Glomerular endothelial cell (primary cell): ENCODE measurements around the gene IKZF4. TPM values are rescaled to one million over a fixed set of nuclear protein-coding genes. Genes with fewer than 3 reads are reported as not detected.
A peak's percentile ranks its signal among the peaks of the same experiment; 100 is the strongest.
"Not testable (repeated sequence)": the region's sequence is repeated elsewhere in the genome, so short reads cannot be mapped to it uniquely, and the experiment has no call there.

ENCODE experiments used
- DNase-seq: peaks from one replicate; pipeline ENCODE4 v3.0.0-alpha.2; 2011; ENCODE audit warnings: low read depth, low spot score; ENCODE audit errors: extremely low read depth
- total RNA-seq: library from RNA; depleted of rRNA; stranded (reverse); fragments of >200 nt; gene quantifications from 2 replicates; pipeline ENCODE4 v1.2.3, GENCODE V29; 2015

Gene IKZF4
- total RNA-seq, 1 donor from 2014 or later = 1.8 TPM

GRCh38 chr12:56037161-56037560 is 16.3 kb downstream of the IKZF4 start:
- DNase-seq = no peak

DNA sequence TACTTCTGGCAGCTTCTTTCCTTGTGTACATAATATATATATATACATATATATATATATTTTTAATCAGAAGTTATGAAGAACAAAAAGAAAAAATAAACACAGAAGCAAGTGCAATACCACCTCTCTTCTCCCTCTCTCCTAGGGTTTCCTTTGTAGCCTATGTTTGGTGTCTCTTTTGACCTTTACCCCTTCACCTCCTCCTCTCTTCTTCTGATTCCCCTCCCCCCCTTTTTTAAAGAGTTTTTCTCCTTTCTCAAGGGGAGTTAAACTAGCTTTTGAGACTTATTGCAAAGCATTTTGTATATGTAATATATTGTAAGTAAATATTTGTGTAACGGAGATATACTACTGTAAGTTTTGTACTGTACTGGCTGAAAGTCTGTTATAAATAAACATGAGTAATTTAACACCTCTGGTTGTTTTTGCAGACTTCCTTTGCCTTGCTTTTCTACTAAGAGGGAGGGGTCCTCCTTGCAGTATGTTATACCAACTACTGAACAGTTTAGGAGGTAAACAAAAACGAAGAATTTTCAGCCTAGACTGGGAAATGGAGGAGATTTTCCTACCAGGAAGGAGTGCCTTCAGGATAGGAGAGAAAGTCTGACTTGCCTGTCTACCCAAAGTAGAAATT is 17.3 kb downstream of the IKZF4 start:
- DNase-seq = no peak

DNA sequence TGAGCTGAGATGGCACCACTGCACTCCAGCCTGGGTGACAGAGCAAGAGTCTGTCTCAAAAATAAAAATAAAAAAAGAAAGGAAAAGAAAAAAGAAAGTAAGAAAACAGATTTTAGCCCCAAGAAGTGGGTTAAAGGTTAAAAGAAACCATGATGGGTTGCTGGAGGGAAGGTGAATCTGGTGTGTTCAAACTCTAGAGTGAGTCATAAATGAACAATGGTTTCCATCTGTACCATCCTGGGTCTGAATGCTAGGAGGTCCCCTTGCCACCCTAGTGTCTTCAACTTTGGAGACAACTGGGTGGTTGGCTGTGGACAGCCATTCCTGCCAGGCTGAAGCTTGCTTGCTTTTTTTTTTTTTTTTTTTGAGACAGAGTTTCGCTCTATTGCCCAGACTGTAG is 19.3 kb downstream of the IKZF4 start:
- no peak for DNase-seq

DNA sequence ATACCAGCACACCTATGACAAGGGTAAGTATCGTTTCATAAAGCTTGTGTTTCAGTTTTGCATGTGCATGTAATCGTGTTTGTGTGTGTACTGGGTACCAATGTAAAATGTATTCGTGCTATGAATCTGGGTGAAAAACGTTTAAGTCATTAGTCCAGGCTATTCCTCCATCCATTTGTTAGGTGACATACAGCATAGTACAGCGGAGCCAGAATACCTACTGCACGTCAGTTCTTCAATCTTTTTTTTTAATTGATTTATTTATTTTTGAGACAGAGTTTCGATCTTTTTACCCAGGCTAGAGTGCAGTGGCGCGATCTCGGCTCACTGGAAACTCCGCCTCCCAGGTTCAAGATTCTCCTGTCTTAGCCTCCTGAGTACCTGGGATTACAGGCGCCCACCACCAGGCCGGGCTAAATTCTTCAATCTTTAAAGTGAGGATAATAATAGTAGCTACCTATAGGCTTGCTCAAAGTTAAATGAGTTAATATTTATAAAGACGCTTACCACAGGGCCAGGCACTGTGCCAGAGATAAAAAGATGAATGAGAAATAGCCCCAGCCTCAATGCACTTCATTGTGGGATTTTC is 20.2 kb downstream of the IKZF4 start:
- no peak for DNase-seq

GRCh38 chr12:56041552-56042429 is 20.9 kb downstream of the IKZF4 start, which contains the start of gene RPS26:
TSS of gene RPS26 (plus strand) at chr12:56041918. CDS start at chr12:56042167, 249 bp downstream.
- DNase-seq = peak; percentile 99

DNA sequence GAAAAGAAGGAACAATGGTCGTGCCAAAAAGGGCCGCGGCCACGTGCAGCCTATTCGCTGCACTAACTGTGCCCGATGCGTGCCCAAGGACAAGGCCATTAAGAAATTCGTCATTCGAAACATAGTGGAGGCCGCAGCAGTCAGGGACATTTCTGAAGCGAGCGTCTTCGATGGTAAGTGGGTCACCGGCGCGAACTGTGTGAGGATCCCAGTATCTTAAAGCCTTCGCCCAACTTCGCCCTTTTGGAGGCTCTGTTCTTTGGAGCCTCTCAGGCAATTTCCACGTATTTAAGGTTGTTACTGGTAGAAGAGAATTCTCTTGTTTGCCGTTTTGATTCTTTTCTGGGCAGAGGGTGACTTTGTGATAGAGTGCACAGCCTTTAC is 21.6 kb downstream of the IKZF4 start:
- DNase-seq = not testable (repeated sequence)

DNA sequence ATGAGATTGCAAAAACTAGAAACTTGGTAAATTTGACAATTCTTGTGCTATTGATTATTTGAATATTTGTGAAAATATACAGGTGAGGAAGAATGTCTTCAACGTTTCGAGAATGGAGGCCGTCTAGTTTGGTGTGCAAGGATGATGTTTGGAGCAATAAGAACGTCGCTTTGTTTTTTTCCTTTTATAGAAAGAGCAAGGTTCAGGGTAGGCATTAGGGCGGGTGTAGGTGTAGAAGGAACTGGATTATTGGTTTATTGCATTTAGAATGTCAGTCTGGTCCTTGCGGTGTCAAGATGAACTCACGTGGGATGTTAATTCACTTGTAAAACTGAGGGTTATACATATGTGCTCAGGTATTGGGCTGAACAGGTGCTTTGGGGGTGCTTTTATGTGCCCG is 22.0 kb downstream of the IKZF4 start:
- DNase-seq = no peak

DNA sequence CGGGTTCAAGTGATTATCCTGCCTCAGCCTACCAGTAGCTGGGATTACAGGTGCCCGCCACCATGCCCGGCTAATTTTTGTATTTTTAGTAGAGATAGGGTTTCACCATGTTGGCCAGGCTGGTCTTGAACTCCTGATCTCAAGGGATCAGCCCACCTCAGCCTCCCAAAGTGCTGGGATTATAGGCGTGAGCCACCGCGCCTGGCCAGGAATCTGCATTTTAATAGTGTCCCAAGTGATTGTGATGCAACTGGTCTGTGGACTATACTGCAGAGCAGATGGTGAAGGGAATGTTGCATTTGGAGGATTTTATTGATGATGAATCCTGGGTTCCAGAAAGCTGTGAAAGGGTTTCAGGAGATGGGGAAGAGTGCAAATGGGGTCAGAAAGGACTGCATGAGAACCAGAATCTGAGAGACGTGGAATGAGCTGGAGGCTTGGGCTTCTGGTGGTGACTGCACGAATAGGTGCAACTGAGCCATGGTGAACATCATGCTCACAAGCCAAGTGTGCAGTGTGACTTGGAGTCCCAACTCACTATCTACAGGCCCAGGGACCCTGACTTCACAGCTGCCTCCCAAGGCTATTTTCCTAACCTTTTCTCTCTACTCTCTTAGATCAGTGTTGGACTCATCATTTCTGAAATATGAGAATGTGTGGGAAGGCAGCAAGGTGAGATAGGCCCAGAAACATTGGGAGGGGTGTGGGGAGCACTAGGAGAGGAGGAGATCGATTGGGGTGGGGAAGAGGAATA is 25.4 kb downstream of the IKZF4 start:
- DNase-seq = no peak

- no peak for DNase-seq
Measured at GRCh38 chr12:56053407-56053893, 32.6 kb downstream of the IKZF4 start.

DNA sequence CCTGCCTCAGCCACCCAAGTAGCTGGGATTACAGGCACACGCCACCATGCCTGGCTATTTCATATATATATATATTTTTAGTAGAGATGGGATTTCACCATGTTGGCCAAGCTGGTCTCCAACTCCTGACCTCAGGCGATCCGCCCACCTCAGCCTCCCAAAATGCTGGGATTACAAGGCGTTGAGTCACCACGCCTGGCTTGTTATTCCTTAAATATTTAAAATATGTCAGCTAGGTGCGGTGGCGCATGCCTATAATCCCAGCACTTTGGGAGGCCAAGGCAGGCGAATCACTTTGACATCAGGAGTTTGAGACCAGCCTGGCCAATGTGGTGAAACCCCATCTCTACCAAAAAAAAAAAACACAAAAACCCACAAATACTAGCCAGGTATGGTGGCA is 39.1 kb downstream of the IKZF4 start:
- not testable (repeated sequence) for DNase-seq

GRCh38 chr12:56061982-56062381 is 41.1 kb downstream of the IKZF4 start:
- DNase-seq = no peak

DNA sequence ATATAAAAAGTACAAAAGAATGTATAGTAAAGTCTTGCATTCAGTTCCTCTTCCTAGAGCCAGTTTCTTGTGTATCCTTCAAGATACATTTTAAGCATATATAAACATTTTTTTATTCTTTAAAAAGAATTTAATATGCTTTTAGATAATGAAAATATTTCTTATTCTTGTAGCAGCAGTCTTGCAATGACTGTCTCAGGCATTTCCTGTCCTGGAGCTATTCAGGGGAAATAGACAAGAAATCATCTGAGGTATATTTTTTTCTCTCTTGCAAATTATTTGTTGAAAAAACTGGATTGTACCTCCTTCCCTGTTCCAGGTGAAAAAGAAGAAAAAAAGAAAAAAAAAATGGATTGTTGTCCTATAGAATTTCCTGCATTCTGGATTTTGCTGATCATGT is 42.2 kb downstream of the IKZF4 start:
- DNase-seq = no peak

DNA sequence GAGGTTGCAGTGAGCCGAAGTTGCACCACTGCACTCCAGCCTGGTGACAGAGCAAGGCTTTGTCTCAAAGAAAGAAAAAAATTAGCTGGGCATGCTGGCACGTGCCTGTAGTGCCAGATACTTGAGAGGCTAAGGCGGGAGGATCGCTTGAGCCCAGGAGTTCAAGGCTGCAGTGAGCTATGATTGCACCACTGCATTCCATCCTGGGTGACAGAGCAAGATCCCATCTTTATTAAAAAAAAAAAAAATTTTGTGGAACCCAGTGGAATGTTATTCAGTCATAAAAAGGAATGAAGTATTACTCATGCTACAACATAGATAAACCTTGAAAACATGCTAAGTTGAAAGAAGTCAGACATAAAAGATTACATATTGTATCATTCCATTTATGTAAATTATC is 50.8 kb downstream of the IKZF4 start:
- no peak for DNase-seq

- DNase-seq = no peak
Measured at GRCh38 chr12:56074396-56074795, 53.6 kb downstream of the IKZF4 start.

DNA sequence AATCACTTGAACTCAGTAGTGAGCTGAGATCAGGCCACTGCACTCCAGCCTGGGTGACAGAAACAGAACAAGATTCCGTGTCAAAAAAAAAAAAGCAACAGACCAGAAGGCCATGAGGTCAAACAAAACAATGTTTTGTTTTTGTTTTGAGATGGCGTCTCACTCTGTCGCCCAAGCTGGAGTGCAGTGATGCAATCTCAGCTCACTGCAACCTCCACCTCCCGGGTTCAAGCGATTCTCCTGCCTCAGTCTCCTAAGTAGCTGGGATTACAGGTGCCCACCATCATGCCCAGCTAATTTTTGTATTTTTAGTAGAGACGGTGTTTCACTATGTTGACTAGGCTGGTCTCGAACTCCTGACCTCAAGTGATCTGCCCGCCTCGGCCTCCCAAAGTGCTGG is 57.1 kb downstream of the IKZF4 start:
- not testable (repeated sequence) for DNase-seq

DNA sequence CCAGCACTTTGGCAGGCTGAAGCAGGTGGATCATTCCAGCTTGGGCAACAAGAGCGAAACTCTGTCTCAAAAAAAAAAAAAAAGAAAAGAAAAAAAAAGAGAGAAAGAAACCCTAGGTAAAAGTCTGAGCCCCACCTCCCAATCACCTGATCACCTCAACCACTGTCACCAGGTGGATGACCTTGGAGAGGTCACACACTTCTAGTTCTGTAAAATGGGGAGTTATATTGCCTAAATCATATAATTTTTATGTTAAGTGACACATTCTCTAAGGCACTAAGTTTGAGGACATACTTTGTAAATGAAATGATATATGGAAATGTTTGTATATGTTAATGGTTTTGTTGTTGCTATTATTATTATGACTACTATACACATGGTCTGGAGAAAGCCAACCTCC is 57.6 kb downstream of the IKZF4 start:
- DNase-seq = no peak

DNA sequence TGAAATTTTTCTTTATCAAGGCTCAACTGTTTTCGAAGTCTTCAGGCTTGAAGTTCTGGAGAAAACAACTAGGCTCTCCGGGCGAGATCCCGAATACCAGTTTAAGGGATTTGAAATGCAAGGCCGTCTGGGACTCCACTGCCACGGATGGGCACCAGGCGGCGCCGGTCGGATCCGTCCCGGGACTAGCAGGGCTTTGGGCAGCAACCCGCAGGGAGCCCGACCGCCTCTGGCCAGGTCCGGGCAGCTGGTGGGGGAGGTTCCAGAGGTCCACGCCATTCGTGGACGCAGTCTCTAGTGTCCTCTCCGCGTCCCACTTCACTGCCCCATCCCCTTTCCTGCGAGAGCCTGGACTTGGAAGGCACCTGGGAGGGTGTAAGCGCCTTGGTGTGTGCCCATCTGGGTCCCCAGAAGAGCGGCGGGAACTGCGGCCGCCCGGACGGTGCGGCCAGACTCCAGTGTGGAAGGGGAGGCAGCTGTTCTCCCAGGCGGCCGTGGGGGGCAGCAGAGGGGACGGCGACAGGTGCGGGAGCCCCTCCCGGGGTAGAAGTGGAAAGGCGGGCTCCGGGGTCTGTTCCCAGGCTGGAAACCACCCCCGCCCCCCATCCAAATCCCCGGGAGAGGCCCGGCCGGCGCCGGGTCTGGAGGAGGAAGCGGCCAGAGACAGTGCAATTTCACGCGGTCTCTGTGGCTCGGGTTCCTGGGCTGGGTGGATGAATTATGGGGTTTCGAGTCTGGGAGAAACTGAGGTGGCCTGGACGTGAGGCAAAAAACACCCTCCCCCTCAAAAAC is 58.3 kb downstream of the IKZF4 start:
- no peak for DNase-seq

- no peak for DNase-seq
Measured at GRCh38 chr12:56079723-56080555, 59.1 kb downstream of the IKZF4 start, which contains the start of gene ERBB3. TSS of gene ERBB3 (plus strand) at chr12:56080165. CDS start at chr12:56080301, 136 bp downstream.

- no peak for DNase-seq
Measured at GRCh38 chr12:56080556-56081138, 59.8 kb downstream of the IKZF4 start.
